Smooth muscle cell (in vitro differentiated cells): Measurements from ENCODE around the gene RBM7. TPM values are rescaled to one million over a fixed set of nuclear protein-coding genes. Genes with fewer than 3 reads are reported as not detected.

Experiments
- DNase-seq: peaks from one replicate; lab custom pipeline; 2025; ENCODE audit not compliant: unreplicated experiment; lab: John Stamatoyannopoulos, UW
- H2AFZ ChIP-seq: fragments of 200-600 bp; sonication (generic); 2 replicates; pipeline ENCODE4 v1.6.0; 2016; ENCODE audit warnings: antibody characterized with exemption, low read depth, mild to moderate bottlenecking
- H3F3A ChIP-seq: fragments of 200-600 bp; sonication (generic); 2 replicates; pipeline ENCODE4 v1.6.0; 2017; ENCODE audit warnings: antibody characterized with exemption, low read depth
- H3K27ac ChIP-seq: fragments of 200-600 bp; sonication (generic); 2 replicates; pipeline ENCODE4 v1.5.1; 2016; ENCODE audit warnings: low read depth, mild to moderate bottlenecking
- H3K27me3 ChIP-seq: fragments of 200-600 bp; sonication (generic); 2 replicates; pipeline ENCODE4 v1.6.1; 2016; ENCODE audit warnings: low read depth, mild to moderate bottlenecking
- H3K36me3 ChIP-seq: fragments of 200-600 bp; sonication (generic); 2 replicates; pipeline ENCODE4 v1.5.1; 2016; ENCODE audit warnings: low read depth
- H3K4me1 ChIP-seq: fragments of 200-600 bp; sonication (generic); 2 replicates; pipeline ENCODE4 v1.5.1; 2016; ENCODE audit warnings: low read depth
- H3K4me2 ChIP-seq: fragments of 200-600 bp; sonication (generic); 2 replicates; pipeline ENCODE4 v1.6.0; 2016; ENCODE audit warnings: mild to moderate bottlenecking
- H3K4me3 ChIP-seq: fragments of 200-600 bp; sonication (generic); 2 replicates; pipeline ENCODE4 v1.5.1; 2016; ENCODE audit warnings: mild to moderate bottlenecking
- H3K79me2 ChIP-seq: fragments of 200-600 bp; sonication (generic); 2 replicates; pipeline ENCODE4 v1.6.0; 2016; ENCODE audit warnings: low read depth, mild to moderate bottlenecking
- H3K9ac ChIP-seq: fragments of 200-600 bp; sonication (generic); 2 replicates; pipeline ENCODE4 v1.6.0; 2016; ENCODE audit warnings: low read depth
- H3K9me3 ChIP-seq: fragments of 200-600 bp; sonication (generic); replicated peaks from 2 replicates; pipeline ENCODE4 v1.5.1; 2016; ENCODE audit warnings: low read depth
- H4K20me1 ChIP-seq: fragments of 200-600 bp; sonication (generic); 2 replicates; pipeline ENCODE4 v1.6.0; 2016; ENCODE audit warnings: low read depth
- CTCF ChIP-seq: fragments of 200-600 bp; sonication (generic); IDR thresholded peaks from 2 replicates; pipeline ENCODE4 v1.5.1; 2017; ENCODE audit warnings: borderline replicate concordance, mild to moderate bottlenecking, antibody characterized with exemption; ENCODE audit not compliant: insufficient read depth, poor library complexity, severe bottlenecking
- WGBS: methylation state at CpG from one replicate; pipeline ENCODE4 v1.1.7; 2016; ENCODE audit warnings: low lambda C conversion rate; 5-methylcytosine and 5-hydroxymethylcytosine counted together
- polyA plus RNA-seq: library from polyadenylated mRNA; unstranded; fragments of >200 nt; fragmentation: Nextera tagmentation; extraction: Ambion mirVana; gene quantifications from 2 replicates; pipeline ENCODE4 v1.2.1, GENCODE V29; 2016
- total RNA-seq: library from RNA; depleted of rRNA; stranded (reverse); fragments of >200 nt; gene quantifications from 2 replicates; pipeline ENCODE4 v1.2.3, GENCODE V29; 2014

Gene RBM7
- total and polyA plus RNA-seq, 2 experiments from 2014 or later = 47.1 to 90.9 TPM

DNA sequence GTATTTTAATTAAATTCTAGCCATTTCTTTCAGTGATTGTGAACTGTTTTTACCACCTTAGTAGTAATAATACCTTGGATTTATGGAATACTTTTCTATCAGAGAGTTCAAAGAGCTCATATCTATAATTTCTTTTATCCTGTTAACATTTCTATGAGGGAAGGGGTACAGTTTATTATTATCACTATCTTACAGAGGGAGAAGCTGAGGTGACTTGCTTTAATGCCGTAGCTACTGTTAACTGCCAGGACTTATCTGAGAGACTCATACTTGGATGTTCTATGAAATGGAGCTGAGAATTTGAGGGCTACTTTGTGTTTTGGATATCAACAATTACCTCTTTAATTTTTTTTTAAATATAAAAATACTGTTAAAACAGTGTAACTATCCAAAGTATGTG is 42.1 kb downstream of the RBM7 start:
- Histone ChIP-seq H3K27ac (no peak overlapping the region), H3F3A (peaks cover 8% of the 10 kb centered on the region), H3K36me3 (no peaks in the 10 kb centered on the region), H3K4me3 (no peak overlapping the region), H3K27me3 (no peaks in the 10 kb centered on the region), H3K79me2 (peaks cover 58% of the 10 kb centered on the region), H3K9me3 (no peaks in the 10 kb centered on the region), H3K4me2 (peak overlapping the region; percentile 84), H2AFZ (no peak overlapping the region), H4K20me1 (peaks cover 65% of the 10 kb centered on the region), H3K9ac (no peak overlapping the region), H3K4me1 (peaks cover 20% of the 10 kb centered on the region)
- WGBS = 86% methylated on average over 1 of the region's 1 CpG
- DNase-seq = no peak
- TF ChIP-seq CTCF = no peak

GRCh38 chr11:114447444-114447843 is 47.0 kb downstream of the RBM7 start:
- Histone ChIP-seq H3K79me2 (peaks cover 74% of the 10 kb centered on the region), H3K9me3 (no peaks in the 10 kb centered on the region), H3K9ac (peak overlapping the region; percentile 42), H4K20me1 (peaks cover 96% of the 10 kb centered on the region), H3F3A (peaks cover 19% of the 10 kb centered on the region), H3K4me3 (peak overlapping the region; percentile 5), H3K4me2 (peak overlapping the region; percentile 64), H3K36me3 (peaks cover 13% of the 10 kb centered on the region), H3K27me3 (no peaks in the 10 kb centered on the region), H3K4me1 (no peaks in the 10 kb centered on the region), H3K27ac (peak overlapping the region; percentile 80), H2AFZ (no peak overlapping the region)
- 60% methylated on average over 2 of the region's 2 CpGs for WGBS
- no peak for TF ChIP-seq CTCF
- no peak for DNase-seq

DNA sequence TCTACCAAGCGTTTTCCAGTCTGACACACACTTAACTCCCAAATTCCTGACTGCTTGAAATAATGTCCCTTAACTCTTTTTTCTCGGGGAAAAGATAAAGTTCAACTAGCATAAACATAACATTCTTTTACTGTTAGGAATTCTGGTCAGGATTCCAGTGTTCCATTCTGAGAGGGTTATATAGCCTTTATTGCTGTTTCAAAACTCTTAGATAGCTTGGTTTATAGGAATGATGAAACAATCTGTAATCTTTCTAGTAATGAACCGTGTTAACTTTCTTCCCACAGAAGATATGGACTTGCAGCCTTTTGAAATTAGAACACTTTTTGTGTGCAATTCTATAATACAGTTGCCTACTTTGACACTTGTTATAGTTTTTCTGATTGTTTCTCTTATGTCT is 47.4 kb downstream of the RBM7 start:
- H2AFZ ChIP-seq = no peak overlapping the region
- H3K27ac ChIP-seq = peak overlapping the region; percentile 80
- H3K9ac ChIP-seq = peak overlapping the region; percentile 42
- H3K4me2 ChIP-seq = peak overlapping the region; percentile 64
- H4K20me1 ChIP-seq = peaks cover 96% of the 10 kb centered on the region
- WGBS = 14% methylated on average over 3 of the region's 3 CpGs
- H3K4me1 ChIP-seq = no peaks in the 10 kb centered on the region
- H3K4me3 ChIP-seq = peak overlapping the region; percentile 5
- TF ChIP-seq CTCF = no peak
- peaks cover 70% of the 10 kb centered on the region for H3K79me2 ChIP-seq
- H3K36me3 ChIP-seq = peaks cover 13% of the 10 kb centered on the region
- no peaks in the 10 kb centered on the region for H3K27me3 ChIP-seq
- no peak for DNase-seq
- H3F3A ChIP-seq = peaks cover 19% of the 10 kb centered on the region
- H3K9me3 ChIP-seq = no peaks in the 10 kb centered on the region

GRCh38 chr11:114448749-114449482 is 48.5 kb downstream of the RBM7 start:
- TF ChIP-seq CTCF = no peak
- Histone ChIP-seq H3K9me3 (no peaks in the 10 kb centered on the region), H3K79me2 (peaks cover 59% of the 10 kb centered on the region), H3K27ac (peak overlapping the region; percentile 80), H3K4me2 (peak overlapping the region; percentile 64), H3K27me3 (no peaks in the 10 kb centered on the region), H2AFZ (no peak overlapping the region), H3F3A (peaks cover 19% of the 10 kb centered on the region), H3K36me3 (peaks cover 13% of the 10 kb centered on the region), H3K4me3 (no peak overlapping the region), H3K9ac (no peak overlapping the region), H4K20me1 (peaks cover 89% of the 10 kb centered on the region), H3K4me1 (no peaks in the 10 kb centered on the region)
- DNase-seq = no peak
- WGBS = 87% methylated on average over 2 of the region's 2 CpGs
